ENCODE data around the gene MAP2K1. TPM values are rescaled to one million over a fixed set of nuclear protein-coding genes. Genes with fewer than 3 reads are reported as not detected.

The MAP2K1 gene
- total and polyA plus RNA-seq, 9 of the 15 experiments (the other 6 are each of a cell fraction or from before 2014, with no cell fraction given) = 7.5 to 58.3 (median 30.0) TPM

DNA sequence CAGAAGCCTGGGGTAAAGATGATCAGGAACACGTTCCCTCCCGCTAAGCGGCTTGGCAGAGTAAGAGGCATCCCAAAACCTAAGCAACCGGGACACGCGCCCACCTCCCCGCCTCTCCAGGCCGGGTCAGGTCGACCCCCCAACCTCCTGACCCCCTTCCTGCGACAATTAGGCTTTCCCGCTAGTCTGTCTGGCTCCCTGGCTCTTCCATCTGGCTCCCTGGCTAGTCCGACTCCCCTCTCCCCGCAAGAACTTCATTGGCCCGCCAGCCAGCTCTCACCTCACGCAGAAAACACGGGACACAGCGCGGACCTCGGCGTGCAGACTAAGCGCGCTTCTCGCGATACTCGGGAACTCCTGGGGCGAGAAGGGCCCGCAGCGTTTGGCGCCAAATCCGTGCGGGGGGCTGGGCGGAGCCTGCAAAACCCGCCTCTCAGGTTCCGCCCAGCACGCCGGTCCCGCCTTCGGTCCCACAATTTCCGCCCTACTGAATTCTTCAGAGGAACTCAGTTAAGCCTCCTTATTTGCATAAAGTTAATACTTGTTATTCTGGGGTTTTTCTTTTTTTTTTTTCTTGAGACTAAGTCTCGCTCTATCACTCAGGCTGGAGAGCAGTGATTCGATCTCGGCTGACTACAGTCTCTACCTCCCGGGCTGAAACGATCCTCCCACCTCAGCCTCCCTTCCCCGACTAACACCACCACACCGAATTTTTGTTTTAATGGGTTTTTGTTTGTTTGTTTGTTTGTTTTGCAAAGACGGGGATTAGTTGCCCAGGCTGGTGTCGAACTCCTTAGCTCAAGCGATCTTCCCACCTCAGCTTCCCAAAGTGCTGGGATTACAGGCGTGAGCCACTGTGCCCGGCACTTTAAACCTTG, 30.1 kb upstream of the MAP2K1 start, which contains the start of gene TIPIN (continued):
- TF ChIP-seq SMAD4 (CRISPR knock-in tag; conservative IDR thresholded peaks at IDR 0.05) (no peak; the same call in 1 of the 2 replicates), BRCA1 (IDR thresholded peaks at IDR 0.05) (no peak), BRCA1 (CRISPR knock-in tag; IDR thresholded peaks at IDR 0.05) (no peak), ZSCAN32 (CRISPR knock-in tag; IDR thresholded peaks at IDR 0.05) (no peak), RREB1 (CRISPR knock-in tag; IDR thresholded peaks at IDR 0.05) (no peak; the same call in 1 of the 2 replicates), CEBPB (tag; IDR thresholded peaks at IDR 0.05) (no peak), CSDE1 (IDR thresholded peaks at IDR 0.05) (no peak), ZC3H4 (CRISPR knock-in tag; IDR thresholded peaks at IDR 0.05; ENCODE audit: borderline replicate concordance) (no peak), RBM39 (optimal IDR thresholded peaks at IDR 0.05; ENCODE audit: low read depth, low read length) (no peak), TRIM25 (IDR thresholded peaks at IDR 0.05; ENCODE audit: borderline replicate concordance) (no peak), ZNF165 (CRISPR knock-in tag; IDR thresholded peaks at IDR 0.05; ENCODE audit: borderline replicate concordance) (no peak), CC2D1A (IDR thresholded peaks at IDR 0.05) (peak; percentile 45; the same call in 1 of the 2 replicates), PYGO2 (tag; IDR thresholded peaks at IDR 0.05) (no peak)
- TF ChIP-seq, protein P1, sequence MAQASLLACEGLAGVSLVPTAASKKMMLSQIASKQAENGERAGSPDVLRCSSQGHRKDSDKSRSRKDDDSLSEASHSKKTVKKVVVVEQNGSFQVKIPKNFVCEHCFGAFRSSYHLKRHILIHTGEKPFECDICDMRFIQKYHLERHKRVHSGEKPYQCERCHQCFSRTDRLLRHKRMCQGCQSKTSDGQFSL (CRISPR knock-in tag; IDR thresholded peaks at IDR 0.05) = no peak
- TF ChIP-seq, protein P1 (tag; IDR thresholded peaks at IDR 0.05) = no peak
